OCI-LY7 (cell line): ENCODE data around the gene CCDC70. TPM values are rescaled to one million over a fixed set of nuclear protein-coding genes. Genes with fewer than 3 reads are reported as not detected.

Experiments
- BruUV-seq: library from RNA; stranded (reverse); fragments of 400-500 nt; replicated peaks from 2 replicates; lab custom pipeline; 2021; lab: Mats Ljungman, UMichigan
- CTCF ChIA-PET: fragments of 300-600 bp; sonication (Branson Sonifier 250); formaldehyde crosslinking; loops from one replicate; lab custom pipeline; 2022; ENCODE audit warnings: antibody characterized with exemption; ENCODE audit not compliant: unreplicated experiment; lab: Charles Lee
- POLR2A ChIA-PET: fragments of 300-600 bp; sonication (Branson Sonifier 250); formaldehyde crosslinking; loops from one replicate; lab custom pipeline; 2022; ENCODE audit warnings: antibody characterized with exemption; lab: Charles Lee
- DNase-seq: peaks from one replicate; pipeline ENCODE4 v3.0.0-alpha.2; 2015; ENCODE audit warnings: low spot score
- H2AFZ ChIP-seq: fragments of 200-600 bp; sonication (generic), shearing (Covaris generic); 2 replicates; pipeline ENCODE4 v1.6.1; 2014; ENCODE audit warnings: mild to moderate bottlenecking, antibody characterized with exemption, low read length, moderate library complexity
- H3K27ac ChIP-seq: fragments of 200-600 bp; sonication (generic); 2 replicates; pipeline ENCODE4 v1.5.1; 2014; ENCODE audit warnings: mixed run types, low read depth, mild to moderate bottlenecking, moderate library complexity, low read length, inconsistent platforms; ENCODE audit not compliant: poor library complexity, severe bottlenecking
- H3K36me3 ChIP-seq: fragments of 200-600 bp; sonication (generic); 2 replicates; pipeline ENCODE4 v1.6.1; 2014; ENCODE audit warnings: mild to moderate bottlenecking, antibody characterized with exemption, low read length, moderate library complexity, mixed read lengths; ENCODE audit not compliant: insufficient read depth
- H3K4me1 ChIP-seq: fragments of 200-600 bp; sonication (generic); 2 replicates; pipeline ENCODE4 v1.5.1; 2014; ENCODE audit warnings: mild to moderate bottlenecking, low read length; ENCODE audit not compliant: insufficient read depth, poor library complexity, severe bottlenecking
- H3K4me2 ChIP-seq: fragments of 200-600 bp; sonication (generic); 2 replicates; pipeline ENCODE4 v1.6.1; 2014; ENCODE audit warnings: mild to moderate bottlenecking, low read length
- H3K4me3 ChIP-seq: fragments of 200-600 bp; sonication (generic); 2 replicates; pipeline ENCODE4 v1.5.1; 2014; ENCODE audit warnings: mild to moderate bottlenecking, low read depth, low read length; ENCODE audit not compliant: poor library complexity, severe bottlenecking
- H3K79me2 ChIP-seq: fragments of 200-600 bp; sonication (generic); 2 replicates; pipeline ENCODE4 v1.6.1; 2016; ENCODE audit warnings: low read depth, mild to moderate bottlenecking, low read length, moderate library complexity, mixed read lengths; ENCODE audit not compliant: insufficient read depth
- H3K9me2 ChIP-seq: fragments of 200-600 bp; sonication (generic); 2 replicates; pipeline ENCODE4 v1.6.1; 2016; ENCODE audit warnings: mild to moderate bottlenecking, low read length, mixed read lengths; ENCODE audit not compliant: insufficient read depth
- H3K9me3 ChIP-seq: fragments of 200-600 bp; sonication (generic); 2 replicates; pipeline ENCODE4 v1.6.1; 2014; ENCODE audit warnings: mild to moderate bottlenecking, mixed run types, low read length, mixed read lengths
- H4K20me1 ChIP-seq: fragments of 200-600 bp; sonication (generic); 2 replicates; pipeline ENCODE4 v1.6.1; 2014; ENCODE audit warnings: mild to moderate bottlenecking, antibody characterized with exemption, low read length, moderate library complexity, mixed read lengths; ENCODE audit not compliant: insufficient read depth
- EZH2phosphoT487 ChIP-seq: fragments of 200-600 bp; sonication (generic); IDR thresholded peaks from 2 replicates; pipeline ENCODE4 v1.6.1; 2018; ENCODE audit warnings: low read depth, borderline replicate concordance, mild to moderate bottlenecking, mixed run types, antibody characterized with exemption, low read length, moderate library complexity, mixed read lengths
- intact Hi-C: fragments of 100-400 bp; cut with micrococcal nuclease; formaldehyde crosslinking; loops from one replicate; pipeline ENCODE4 v1.10.0; 2022; ENCODE audit not compliant: unreplicated experiment
- total RNA-seq, 2 experiments: library from RNA; depleted of rRNA in 1 of 2; stranded (reverse); fragments of >200 nt in 1 of 2; shearing (Covaris generic) in 1 of 2; gene quantifications; 2 replicates each; pipeline ENCODE4 v1.2.3, GENCODE V29; 2014 to 2022
- TF ChIP-seq, protein P1 (sequence below): fragments of 200-600 bp; sonication (generic); conservative IDR thresholded peaks from 2 replicates; pipeline ENCODE4 v1.5.1; 2014; ENCODE audit warnings: mild to moderate bottlenecking, antibody characterized with exemption, low read length, moderate library complexity, mixed read lengths

Gene CCDC70
- total RNA-seq, 2 experiments from 2014 or later: not detected

DNA sequence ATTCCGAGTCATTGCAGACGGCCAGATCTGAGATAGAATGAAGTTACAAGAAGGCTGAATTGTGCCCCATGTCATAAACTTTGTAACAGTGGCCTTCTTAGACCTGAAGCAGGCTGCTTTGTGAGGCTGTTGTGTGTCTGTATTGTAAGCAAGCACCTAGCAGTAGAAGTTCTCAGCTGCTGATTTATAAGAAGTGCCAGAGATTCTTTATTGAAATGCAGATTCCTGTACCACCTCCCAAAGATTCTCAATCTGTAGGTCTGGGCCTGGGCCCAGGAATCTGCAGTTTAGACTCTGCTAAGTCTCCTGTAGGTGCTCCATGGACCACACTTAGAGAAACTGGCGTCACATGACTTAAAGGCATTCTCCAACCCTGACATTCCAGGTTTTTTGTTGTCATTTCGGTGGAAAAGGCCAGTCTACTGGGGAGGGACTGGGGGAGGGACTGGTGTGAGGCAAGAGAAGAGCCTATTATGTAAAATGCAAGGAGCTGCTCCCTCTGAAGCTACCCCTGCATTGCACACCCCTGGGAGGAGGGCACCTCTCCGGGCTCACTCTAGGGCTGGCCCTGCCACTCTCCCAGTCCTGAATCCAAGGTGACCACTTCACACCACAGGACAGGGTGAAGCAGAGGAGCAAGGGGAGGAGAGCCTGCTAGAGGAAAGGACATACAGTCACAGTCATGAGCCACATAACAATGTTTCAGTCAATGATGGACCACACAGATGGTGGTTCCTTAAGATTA, 16.0 kb upstream of the CCDC70 start:
- Histone ChIP-seq H3K9me2 (no peaks in the 10 kb centered on the region), H3K4me3 (no peak overlapping the region)
- BruUV-seq: no TSS peak

DNA sequence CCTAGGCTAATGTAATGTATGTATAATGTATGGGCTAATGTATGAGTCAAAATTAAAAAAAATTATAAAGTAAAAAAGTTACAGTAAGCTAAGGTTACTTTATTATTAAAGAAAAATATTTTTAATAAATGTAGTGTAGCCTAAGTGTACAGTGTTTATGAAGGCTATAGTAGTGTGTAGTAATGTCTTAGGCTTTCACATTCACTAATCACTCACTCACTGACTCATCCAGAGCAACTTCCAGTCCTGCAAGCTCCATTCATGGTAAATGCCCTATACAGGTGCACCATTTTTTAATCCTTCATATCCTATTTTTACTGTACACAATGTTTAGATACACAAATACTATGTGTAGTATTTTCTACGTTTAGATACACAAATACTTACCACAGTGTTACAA, 15.0 kb upstream of the CCDC70 start:
- no peak overlapping the region for H3K4me2 ChIP-seq
- BruUV-seq: no TSS peak
- no peaks in the 10 kb centered on the region for H3K9me3 ChIP-seq
- peaks cover 3% of the 10 kb centered on the region for H3K4me1 ChIP-seq
- H3K79me2 ChIP-seq: no peaks in the 10 kb centered on the region
- H3K4me3 ChIP-seq: no peak overlapping the region
- no peak for TF ChIP-seq EZH2phosphoT487
- TF ChIP-seq, protein P1, sequence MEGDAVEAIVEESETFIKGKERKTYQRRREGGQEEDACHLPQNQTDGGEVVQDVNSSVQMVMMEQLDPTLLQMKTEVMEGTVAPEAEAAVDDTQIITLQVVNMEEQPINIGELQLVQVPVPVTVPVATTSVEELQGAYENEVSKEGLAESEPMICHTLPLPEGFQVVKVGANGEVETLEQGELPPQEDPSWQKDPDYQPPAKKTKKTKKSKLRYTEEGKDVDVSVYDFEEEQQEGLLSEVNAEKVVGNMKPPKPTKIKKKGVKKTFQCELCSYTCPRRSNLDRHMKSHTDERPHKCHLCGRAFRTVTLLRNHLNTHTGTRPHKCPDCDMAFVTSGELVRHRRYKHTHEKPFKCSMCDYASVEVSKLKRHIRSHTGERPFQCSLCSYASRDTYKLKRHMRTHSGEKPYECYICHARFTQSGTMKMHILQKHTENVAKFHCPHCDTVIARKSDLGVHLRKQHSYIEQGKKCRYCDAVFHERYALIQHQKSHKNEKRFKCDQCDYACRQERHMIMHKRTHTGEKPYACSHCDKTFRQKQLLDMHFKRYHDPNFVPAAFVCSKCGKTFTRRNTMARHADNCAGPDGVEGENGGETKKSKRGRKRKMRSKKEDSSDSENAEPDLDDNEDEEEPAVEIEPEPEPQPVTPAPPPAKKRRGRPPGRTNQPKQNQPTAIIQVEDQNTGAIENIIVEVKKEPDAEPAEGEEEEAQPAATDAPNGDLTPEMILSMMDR: no peak
- DNase-seq: no peak
- ChIA-PET POLR2A (interaction anchor here (0.6 kb wide), 1 partner anchor 73 kb away, joined by 3 read pairs; no protein-coding TSS in a partner anchor), CTCF (interaction anchor here (0.7 kb wide), 1 partner anchor 9 kb away, joined by 4 read pairs; no protein-coding TSS in a partner anchor)
- H3K36me3 ChIP-seq: no peaks in the 10 kb centered on the region
- no peaks in the 10 kb centered on the region for H4K20me1 ChIP-seq
- intact Hi-C loops: no loop called here
- no peaks in the 10 kb centered on the region for H3K9me2 ChIP-seq
- no peak overlapping the region for H3K27ac ChIP-seq
- H2AFZ ChIP-seq: no peak overlapping the region

More for the DNA sequence above, 16.0 kb upstream of the CCDC70 start:
- peak overlapping the region; percentile 68; the same call in 1 of the 2 replicates for H2AFZ ChIP-seq
- H3K9me3 ChIP-seq: no peaks in the 10 kb centered on the region
- H4K20me1 ChIP-seq: no peaks in the 10 kb centered on the region
- ChIA-PET CTCF (interaction anchor here (1.8 kb wide), 1 partner anchor 31 kb away, joined by 7 read pairs; no protein-coding TSS in a partner anchor), POLR2A (interaction anchor here (0.6 kb wide), 2 partner anchors 47 to 198 kb away, joined by 3 to 5 read pairs; no protein-coding TSS in a partner anchor)
- no peak overlapping the region for H3K4me2 ChIP-seq
- intact Hi-C loops: no loop called here
- no peak for DNase-seq
- H3K27ac ChIP-seq: no peak overlapping the region
- H3K36me3 ChIP-seq: no peaks in the 10 kb centered on the region
- TF ChIP-seq EZH2phosphoT487: no peak
- TF ChIP-seq, protein P1: no peak
- H3K79me2 ChIP-seq: no peaks in the 10 kb centered on the region
- peaks cover 3% of the 10 kb centered on the region for H3K4me1 ChIP-seq
